Right cardiac atrium (tissue), 5 donors: ENCODE measurements around the gene INSC. TPM values are rescaled to one million over a fixed set of nuclear protein-coding genes. Genes with fewer than 3 reads are reported as not detected.

Experiments used
- ATAC-seq, 2 donors: fragments of 200-7000 bp; cut with Tn5 transposase; one replicate each; pipeline versions ENCODE4 v1.8.0 to v1.9.1; 2020; ENCODE audit warnings: moderate library complexity in 2 of 2, mild to moderate bottlenecking in 1 of 2
- DNase-seq, 3 donors: peaks; one replicate each; pipeline ENCODE4 v3.0.0-alpha.2; 2020
- H3K27ac ChIP-seq: one replicate; pipeline ENCODE4 v1.5.1; 2013; ENCODE audit warnings: mild to moderate bottlenecking, low read length, control low read depth, moderate library complexity
- H3K27me3 ChIP-seq: one replicate; pipeline ENCODE4 v1.6.1; 2013; ENCODE audit not compliant: control insufficient read depth, insufficient read depth
- H3K4me1 ChIP-seq: one replicate; pipeline ENCODE4 v1.6.1; 2013; ENCODE audit warnings: low read length; ENCODE audit not compliant: control insufficient read depth, insufficient read depth
- H3K4me3 ChIP-seq: one replicate; pipeline ENCODE4 v1.5.1; 2013; ENCODE audit warnings: low read length, control low read depth
- H3K9me3 ChIP-seq: one replicate; pipeline ENCODE4 v1.6.1; 2013; ENCODE audit warnings: low read length; ENCODE audit not compliant: control insufficient read depth
- WGBS: extraction: QIAGEN DNeasy Blood & Tissue Kit; methylation state at CpG from one replicate; pipeline ENCODE4 v1.1.7; 2013; 5-methylcytosine and 5-hydroxymethylcytosine counted together
- intact Hi-C, 4 donors: fragments of 100-400 bp; cut with DNase I; formaldehyde crosslinking; loops; one replicate each; pipeline versions ENCODE4 v1.11.0 to v1.14.0; 2022 to 2023
- polyA plus RNA-seq: library from polyadenylated mRNA; stranded (reverse); fragments of 200-250 nt; gene quantifications from one replicate; pipeline ENCODE4 v1.2.3, GENCODE V29; 2013
- total RNA-seq, 4 donors: library from RNA; stranded (reverse); fragmentation: NEBNext Ultra II Directional; extraction: Animal tissue kit (Norgen Biotek cat#: 25700); gene quantifications; one replicate each; pipeline ENCODE4 v1.2.1, GENCODE V29; 2021
- donor health status: healthy with polysubstance abuse.
- donor health status: DM: no; HTN: yes; CAD: no.
- donor health status: DM: no; HTN: no; CAD: no.
- donor health status: DM: no; HTN: yes; CAD: no; lungs with severe emphysema.
- donor health status: DM: yes; HTN: yes; CAD: no.

The INSC gene
- total and polyA plus RNA-seq, 5 donors: 0.91 to 1.0 (median 0.95) TPM

DNA sequence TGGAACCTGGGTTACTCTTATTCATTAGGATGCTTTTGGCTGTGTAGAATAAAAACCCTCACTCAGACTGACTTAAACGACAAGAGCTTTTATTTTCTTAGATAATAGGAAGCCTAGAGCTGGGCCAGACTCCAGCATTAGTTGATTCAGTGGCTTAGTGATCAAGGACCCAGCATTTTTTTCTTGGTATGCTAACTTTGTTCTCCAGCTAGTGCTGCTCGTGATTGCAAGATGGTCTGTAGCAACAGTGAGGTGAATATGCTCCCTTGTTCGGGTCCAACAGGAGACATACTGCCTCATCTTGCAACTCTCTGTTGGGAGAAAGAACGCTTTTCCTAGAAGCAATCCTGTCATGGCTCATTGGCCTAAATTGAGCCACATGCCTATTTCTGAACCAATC lies 33.4 kb downstream of the INSC start:
- H3K4me1 ChIP-seq: no peaks in the 10 kb centered on the region
- H3K9me3 ChIP-seq: no peaks in the 10 kb centered on the region
- H3K4me3 ChIP-seq: no peak overlapping the region
- intact Hi-C loops: no loop called here
- ATAC-seq: no peak
- WGBS: 63% methylated on average over 4 of the region's 4 CpGs
- no peaks in the 10 kb centered on the region for H3K27me3 ChIP-seq
- no peak overlapping the region for H3K27ac ChIP-seq
- no peak for DNase-seq

DNA sequence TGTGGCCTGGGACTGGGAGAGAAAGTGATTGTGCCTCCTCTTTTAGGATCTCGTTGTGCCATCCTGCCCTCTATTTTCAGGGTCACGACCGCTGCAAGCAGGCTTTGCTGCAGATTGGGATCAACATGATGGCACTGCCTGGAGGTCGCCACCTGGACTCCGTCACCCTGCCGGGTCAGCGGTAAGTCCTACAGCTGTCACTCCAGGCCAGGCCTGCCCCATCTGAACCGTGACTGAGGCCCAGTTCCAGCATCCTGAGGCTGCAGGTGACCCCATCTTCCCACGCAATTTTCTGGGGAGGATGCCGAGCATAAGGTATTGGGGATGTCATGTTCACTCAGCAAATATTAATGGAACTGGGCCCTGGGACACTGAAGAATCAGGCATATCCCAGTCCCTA lies 34.3 kb downstream of the INSC start:
- intact Hi-C loops: no loop called here
- Histone ChIP-seq H3K4me1 (no peaks in the 10 kb centered on the region), H3K9me3 (no peaks in the 10 kb centered on the region), H3K27me3 (no peaks in the 10 kb centered on the region), H3K4me3 (no peak overlapping the region), H3K27ac (no peak overlapping the region)
- ATAC-seq (no peak), DNase-seq (no peak)
- 84% methylated on average over 10 of the region's 10 CpGs for WGBS

DNA sequence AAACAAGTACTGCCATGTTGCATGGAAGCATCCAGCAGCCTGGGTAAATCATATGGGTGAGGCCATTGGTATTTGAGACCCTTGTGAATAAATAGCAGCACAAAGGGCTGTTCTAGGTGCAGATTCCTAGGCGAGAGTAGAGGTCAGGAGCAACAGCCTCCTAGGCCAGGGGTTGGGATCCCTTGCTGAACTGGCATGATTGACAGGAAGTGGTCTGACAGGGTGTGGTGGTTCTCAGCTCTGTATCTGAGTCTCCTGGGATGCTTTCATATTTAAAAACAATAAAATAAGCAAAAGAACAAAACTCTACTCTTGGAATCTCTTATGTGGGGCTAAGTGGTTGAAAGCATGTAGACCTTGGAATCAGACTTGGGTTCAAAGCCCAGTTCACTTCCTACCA lies 35.8 kb downstream of the INSC start:
- no peak for DNase-seq
- Histone ChIP-seq H3K4me1 (no peaks in the 10 kb centered on the region), H3K27me3 (no peaks in the 10 kb centered on the region), H3K9me3 (no peaks in the 10 kb centered on the region), H3K4me3 (no peak overlapping the region), H3K27ac (no peak overlapping the region)
- ATAC-seq: no peak
- WGBS: 60% methylated on average over 1 of the region's 1 CpG
- intact Hi-C loops: no loop called here

DNA sequence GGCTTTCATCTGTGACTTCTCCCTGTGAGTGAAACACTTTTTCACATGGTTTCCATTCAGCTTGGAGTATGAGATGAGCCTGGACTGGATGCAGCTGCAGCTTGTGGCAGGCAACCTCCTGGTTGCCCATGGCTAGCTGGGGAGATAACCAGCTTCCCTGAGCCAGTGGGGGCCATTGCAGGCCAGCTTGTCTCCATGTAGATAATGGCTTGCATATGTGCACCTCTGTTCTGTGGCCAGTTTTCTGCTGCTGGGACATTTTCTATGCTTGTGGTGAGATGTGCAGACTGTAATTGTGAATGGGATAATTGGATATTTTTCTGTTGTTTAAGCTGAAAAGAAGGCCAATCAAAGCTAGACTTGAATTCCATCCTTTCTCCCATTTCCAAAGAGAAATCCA lies 38.5 kb downstream of the INSC start:
- Histone ChIP-seq H3K27me3 (no peaks in the 10 kb centered on the region), H3K4me1 (no peaks in the 10 kb centered on the region), H3K9me3 (no peaks in the 10 kb centered on the region), H3K4me3 (no peak overlapping the region), H3K27ac (no peak overlapping the region)
- no peak for ATAC-seq
- DNase-seq: no peak
- intact Hi-C loops: no loop called here

DNA sequence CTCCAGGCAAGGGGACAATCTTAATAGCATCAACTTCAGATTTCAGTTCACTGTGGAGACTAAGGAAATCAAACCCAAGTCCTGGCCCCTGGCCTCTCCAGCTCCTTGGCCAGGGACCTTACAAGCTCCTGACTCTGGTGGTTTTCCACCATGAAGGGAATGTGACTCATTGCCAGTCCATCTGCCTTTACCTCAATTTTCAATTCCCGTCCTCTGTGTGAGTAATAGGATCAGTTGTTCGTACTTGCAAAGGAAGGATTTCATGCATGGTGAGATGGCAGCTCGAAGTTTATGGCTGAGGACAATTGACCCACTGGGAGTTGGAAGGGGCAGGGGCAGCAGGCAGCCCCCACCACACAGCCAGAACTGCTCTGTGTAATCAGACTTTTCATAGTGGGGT lies 42.5 kb downstream of the INSC start:
- H3K27ac ChIP-seq: no peak overlapping the region
- ATAC-seq: no peak
- 90% methylated on average over 3 of the region's 3 CpGs for WGBS
- no peaks in the 10 kb centered on the region for H3K9me3 ChIP-seq
- H3K4me3 ChIP-seq: no peak overlapping the region
- intact Hi-C loops: no loop called here
- H3K4me1 ChIP-seq: no peaks in the 10 kb centered on the region
- no peak for DNase-seq
- no peaks in the 10 kb centered on the region for H3K27me3 ChIP-seq

DNA sequence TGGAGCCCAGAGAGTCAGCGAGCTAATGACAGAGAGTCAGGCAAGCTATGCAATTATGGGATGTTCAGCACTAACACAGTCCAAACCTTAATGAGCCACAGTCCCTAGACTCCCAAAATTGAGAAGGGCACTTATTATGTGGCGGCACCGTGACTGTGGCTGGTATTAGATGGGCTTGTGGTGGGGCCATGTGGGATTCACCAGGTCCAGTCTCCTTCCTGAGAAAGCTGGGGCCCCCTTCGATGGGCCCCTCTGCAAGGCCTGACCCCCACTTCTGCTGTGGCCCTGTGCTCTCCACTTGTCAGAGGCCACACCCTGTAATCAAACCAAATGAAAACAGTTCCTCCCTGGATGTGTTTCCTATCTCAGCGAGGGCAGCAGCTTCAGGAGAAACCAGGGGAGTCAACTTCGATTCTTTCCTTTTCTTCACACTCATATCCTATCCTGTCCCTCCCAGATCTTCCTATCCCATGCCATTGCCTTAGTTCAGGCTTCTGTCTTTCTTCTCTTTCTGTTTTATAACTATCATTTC lies 42.9 kb downstream of the INSC start:
- Histone ChIP-seq H3K9me3 (no peaks in the 10 kb centered on the region), H3K27ac (no peak overlapping the region), H3K27me3 (no peaks in the 10 kb centered on the region), H3K4me3 (no peak overlapping the region), H3K4me1 (no peaks in the 10 kb centered on the region)
- whole genome bisulfite sequencing: 70% methylated on average over 6 of the region's 6 CpGs
- no peak for DNase-seq
- intact Hi-C loops: no loop called here
- no peak for ATAC-seq

DNA sequence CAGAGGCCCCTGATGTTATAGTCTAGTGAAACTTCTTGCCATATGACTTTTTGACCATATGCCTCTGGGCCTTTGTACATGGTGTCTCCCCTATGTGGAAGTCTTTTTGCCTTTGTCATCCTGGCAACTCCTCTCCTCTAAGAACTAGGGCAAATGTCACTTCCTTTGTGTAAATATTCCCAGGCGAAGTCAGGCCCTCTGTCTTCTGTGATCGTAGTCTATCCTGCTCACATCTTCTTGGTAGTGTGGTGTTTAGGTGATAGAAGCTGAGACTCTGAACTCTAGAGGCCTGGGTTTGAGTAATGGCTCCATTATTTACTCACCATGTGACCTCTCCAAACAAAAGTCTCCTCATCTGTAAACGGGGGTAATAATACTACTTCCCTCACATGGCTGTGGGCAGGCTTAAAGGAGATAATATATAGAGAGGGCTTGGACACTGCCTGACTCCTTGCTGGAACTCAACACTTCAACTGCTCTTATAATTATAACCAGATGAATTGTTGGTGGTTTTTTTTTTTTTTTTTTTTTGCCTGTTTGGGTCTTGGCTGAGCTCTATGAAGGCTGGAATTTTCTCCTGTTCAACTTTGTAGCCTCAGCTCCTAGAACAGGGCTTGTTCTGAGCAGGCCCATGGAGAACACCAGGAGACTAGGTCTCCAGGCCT lies 43.8 kb downstream of the INSC start:
- Histone ChIP-seq H3K9me3 (no peaks in the 10 kb centered on the region), H3K4me3 (no peak overlapping the region), H3K4me1 (no peaks in the 10 kb centered on the region), H3K27ac (no peak overlapping the region), H3K27me3 (no peaks in the 10 kb centered on the region)
- 62% methylated on average over 3 of the region's 3 CpGs for WGBS
- intact Hi-C loops: no loop called here
- ATAC-seq: no peak
- DNase-seq: no peak

DNA sequence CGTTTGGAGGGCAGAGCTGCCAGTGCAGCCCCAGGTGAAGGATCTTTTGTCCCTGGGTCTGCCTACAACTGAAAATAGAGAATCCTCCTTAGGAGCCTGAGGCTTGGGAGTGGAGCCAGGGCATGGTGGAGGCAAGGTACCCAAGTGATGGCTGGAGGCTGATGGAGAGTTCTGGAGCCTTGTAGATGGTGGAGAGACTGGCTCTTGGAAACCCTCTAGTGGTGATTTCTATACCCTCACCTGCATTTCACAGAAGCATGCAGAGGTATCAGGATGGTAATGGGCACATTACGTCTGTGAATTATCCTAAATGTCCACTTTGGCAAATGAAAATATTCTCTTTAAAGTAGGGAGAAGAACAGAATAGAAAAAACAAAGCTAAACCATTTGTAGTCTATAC lies 44.4 kb downstream of the INSC start:
- no peaks in the 10 kb centered on the region for H3K9me3 ChIP-seq
- ATAC-seq (no peak), DNase-seq (no peak)
- intact Hi-C loops: no loop called here
- 57% methylated on average over 2 of the region's 2 CpGs for WGBS
- no peaks in the 10 kb centered on the region for H3K27me3 ChIP-seq
- no peak overlapping the region for H3K4me3 ChIP-seq
- no peak overlapping the region for H3K27ac ChIP-seq
- H3K4me1 ChIP-seq: no peaks in the 10 kb centered on the region

DNA sequence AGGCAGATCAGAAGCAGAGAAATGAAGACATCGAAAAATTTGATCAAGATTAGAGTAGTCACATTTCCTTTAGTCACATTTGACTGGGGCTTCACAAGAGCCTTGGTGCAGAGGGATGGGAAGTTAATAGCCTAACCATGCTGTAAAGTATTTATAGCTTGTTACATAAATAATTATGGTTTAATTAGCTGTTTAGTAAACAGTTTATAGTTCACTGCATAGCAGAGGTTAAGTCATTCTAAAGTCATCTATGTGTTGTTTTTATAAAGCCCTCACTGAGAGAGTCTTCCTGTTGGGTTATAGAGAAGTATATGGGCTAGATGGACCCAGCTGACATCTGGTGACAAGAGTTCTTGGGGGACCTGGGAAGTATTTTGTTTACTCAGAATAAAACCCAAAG lies 47.1 kb downstream of the INSC start:
- intact Hi-C loops: no loop called here
- no peak overlapping the region for H3K4me3 ChIP-seq
- H3K4me1 ChIP-seq: no peaks in the 10 kb centered on the region
- WGBS: 55% methylated on average over 1 of the region's 1 CpG
- H3K27me3 ChIP-seq: no peaks in the 10 kb centered on the region
- H3K9me3 ChIP-seq: no peaks in the 10 kb centered on the region
- DNase-seq (no peak), ATAC-seq (no peak)
- H3K27ac ChIP-seq: no peak overlapping the region

DNA sequence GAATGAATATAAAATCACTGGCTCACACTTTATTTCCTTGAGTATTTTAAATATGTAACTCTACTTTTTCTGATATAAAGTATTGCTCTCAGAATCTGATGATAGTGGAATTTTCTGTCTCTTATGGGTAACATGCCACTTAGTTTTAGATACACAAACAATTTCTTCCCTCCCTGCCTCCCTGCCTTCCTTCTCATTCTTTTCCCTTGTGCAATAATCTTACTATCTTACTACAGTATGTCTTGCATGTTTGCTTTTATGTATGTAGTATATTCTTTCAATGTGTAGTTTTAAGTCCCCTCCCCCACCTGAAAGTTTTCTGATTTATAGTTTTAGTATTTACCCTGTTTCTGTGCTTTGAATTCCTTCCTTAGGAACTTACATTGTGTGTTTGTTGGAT lies 48.4 kb downstream of the INSC start:
- Histone ChIP-seq H3K4me3 (no peak overlapping the region), H3K9me3 (no peaks in the 10 kb centered on the region), H3K4me1 (no peaks in the 10 kb centered on the region), H3K27ac (no peak overlapping the region), H3K27me3 (no peaks in the 10 kb centered on the region)
- ATAC-seq: no peak
- DNase-seq: no peak
- intact Hi-C loops: no loop called here

DNA sequence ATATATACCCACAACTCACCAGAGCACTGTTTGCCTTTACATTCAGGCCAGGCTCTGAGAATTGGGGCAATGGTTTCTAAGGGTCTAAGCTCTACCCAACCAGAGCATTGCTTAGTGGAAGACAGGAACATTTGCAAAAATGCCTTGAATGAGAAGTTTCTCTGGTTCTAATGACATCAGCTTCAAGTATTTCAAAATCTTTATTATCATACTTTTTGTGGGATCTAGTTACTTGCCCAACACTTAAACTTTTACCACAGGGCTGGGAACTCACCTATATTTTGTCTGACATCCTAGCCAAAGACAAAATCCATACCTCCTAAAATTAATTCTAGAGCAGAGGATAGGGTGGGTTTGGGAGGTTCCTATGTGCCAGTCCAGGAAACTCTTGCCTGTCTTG lies 51.5 kb downstream of the INSC start:
- DNase-seq (no peak), ATAC-seq (no peak)
- intact Hi-C loops: no loop called here
- Histone ChIP-seq H3K27me3 (no peaks in the 10 kb centered on the region), H3K4me3 (no peak overlapping the region), H3K27ac (no peak overlapping the region), H3K4me1 (no peaks in the 10 kb centered on the region), H3K9me3 (no peaks in the 10 kb centered on the region)
